GM23248 (cell line): Measurements from ENCODE around the gene TWF2.

Source experiments
- EZH2 ChIP-seq: fragments of 200-600 bp; sonication (generic); IDR thresholded peaks from 2 replicates; pipeline ENCODE4 v1.6.1; 2018; ENCODE audit warnings: antibody characterized with exemption, mild to moderate bottlenecking; ENCODE audit not compliant: insufficient read depth, poor library complexity, severe bottlenecking
- EZH2phosphoT487 ChIP-seq: fragments of 200-600 bp; sonication (generic); IDR thresholded peaks from 2 replicates; pipeline ENCODE4 v1.6.1; 2018; ENCODE audit warnings: antibody characterized with exemption, moderate library complexity, mild to moderate bottlenecking, low read depth; ENCODE audit not compliant: insufficient read depth

DNA sequence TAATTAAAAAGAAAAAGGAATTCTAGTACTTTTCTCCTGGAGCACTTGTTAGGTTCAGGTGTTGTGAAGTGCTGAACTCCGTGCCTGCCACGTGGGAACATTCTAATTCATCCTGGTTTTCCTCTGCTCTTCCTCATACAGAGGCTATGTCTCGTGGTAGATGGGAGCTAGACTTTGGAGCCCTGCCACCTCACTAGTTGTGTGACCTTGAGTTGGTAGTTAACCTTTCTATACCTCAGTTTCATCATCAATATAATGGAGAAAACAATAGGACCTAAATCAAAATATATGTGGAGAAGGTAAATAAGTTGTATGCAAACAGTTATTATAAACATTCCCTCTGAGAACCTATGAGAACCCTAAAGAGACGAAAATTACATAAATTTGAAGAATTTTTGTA, 30.4 kb downstream of the TWF2 start:
- no peak for TF ChIP-seq EZH2
- no peak for TF ChIP-seq EZH2phosphoT487
